ENCODE results near the gene CPLX1. TPM values are rescaled to one million over a fixed set of nuclear protein-coding genes. Genes with fewer than 3 reads are reported as not detected.

Gene CPLX1
- total RNA-seq, 3 donors from 2014 or later = 0.16 to 2.6 (median 1.2) TPM

DNA sequence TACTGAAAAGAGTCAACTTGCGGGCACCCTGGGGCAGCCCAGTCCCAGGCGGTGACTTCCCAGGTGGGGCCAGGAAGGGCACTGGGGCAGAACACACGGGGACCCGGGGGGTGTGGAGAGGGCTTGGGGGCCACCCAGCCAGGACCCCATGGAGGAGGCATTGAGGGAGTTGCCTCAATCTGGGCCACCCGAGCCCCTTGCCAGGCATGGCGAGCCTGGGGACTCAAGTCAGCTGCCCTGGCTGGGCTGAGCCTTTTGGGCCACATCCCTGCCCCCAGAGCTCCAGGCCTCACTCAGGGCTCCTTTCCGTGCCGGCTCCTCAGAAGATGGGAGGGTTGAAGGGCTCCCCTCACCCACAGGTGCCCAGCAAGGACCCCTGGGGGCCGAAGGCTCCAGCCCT, 6.6 kb upstream of the CPLX1 start:
- intact Hi-C loops (cut with DNase I; ENCODE audit: low total_unique reads) = no loop called here
- H3K27me3 ChIP-seq = peaks cover 0 to 25% of the 10 kb centered on the region in 2 donors
- DNase-seq (ENCODE audit: low spot score in 2 of 2) = no peak
- TF ChIP-seq POLR2AphosphoS5 (IDR thresholded peaks at IDR 0.05) = no peak
- TF ChIP-seq POLR2A (IDR thresholded peaks at IDR 0.05) = no peak
- TF ChIP-seq, protein P1, sequence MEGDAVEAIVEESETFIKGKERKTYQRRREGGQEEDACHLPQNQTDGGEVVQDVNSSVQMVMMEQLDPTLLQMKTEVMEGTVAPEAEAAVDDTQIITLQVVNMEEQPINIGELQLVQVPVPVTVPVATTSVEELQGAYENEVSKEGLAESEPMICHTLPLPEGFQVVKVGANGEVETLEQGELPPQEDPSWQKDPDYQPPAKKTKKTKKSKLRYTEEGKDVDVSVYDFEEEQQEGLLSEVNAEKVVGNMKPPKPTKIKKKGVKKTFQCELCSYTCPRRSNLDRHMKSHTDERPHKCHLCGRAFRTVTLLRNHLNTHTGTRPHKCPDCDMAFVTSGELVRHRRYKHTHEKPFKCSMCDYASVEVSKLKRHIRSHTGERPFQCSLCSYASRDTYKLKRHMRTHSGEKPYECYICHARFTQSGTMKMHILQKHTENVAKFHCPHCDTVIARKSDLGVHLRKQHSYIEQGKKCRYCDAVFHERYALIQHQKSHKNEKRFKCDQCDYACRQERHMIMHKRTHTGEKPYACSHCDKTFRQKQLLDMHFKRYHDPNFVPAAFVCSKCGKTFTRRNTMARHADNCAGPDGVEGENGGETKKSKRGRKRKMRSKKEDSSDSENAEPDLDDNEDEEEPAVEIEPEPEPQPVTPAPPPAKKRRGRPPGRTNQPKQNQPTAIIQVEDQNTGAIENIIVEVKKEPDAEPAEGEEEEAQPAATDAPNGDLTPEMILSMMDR (IDR thresholded peaks at IDR 0.05) = no peak
- H3K4me1 ChIP-seq = no peaks in the 10 kb centered on the region
- peaks cover 26 to 39% of the 10 kb centered on the region in 2 donors for H3K9me3 ChIP-seq
- no peaks in the 10 kb centered on the region for H3K36me3 ChIP-seq
- no peak overlapping the region for H3K4me3 ChIP-seq
- H3K27ac ChIP-seq = no peak overlapping the region

DNA sequence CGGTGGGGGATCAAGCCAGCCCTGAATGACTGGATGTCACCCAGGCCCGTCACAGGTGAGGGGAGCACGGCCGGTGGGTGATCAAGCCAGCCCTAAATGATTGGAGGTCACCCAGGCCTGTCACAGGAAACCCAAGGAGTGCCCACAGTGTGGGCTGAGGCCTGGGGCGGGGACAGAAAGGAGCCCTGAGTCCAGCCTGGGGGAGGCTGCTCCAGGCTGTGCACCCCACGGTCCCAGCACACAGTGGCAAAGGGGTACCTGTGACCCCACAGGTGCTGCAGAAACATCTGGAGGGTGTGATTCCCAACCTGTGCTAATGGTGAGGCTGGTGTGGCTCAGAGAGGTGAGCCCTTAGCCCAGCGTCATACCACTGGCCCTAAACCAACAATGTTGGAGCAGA, 6.2 kb upstream of the CPLX1 start:
- no peak overlapping the region for H3K27ac ChIP-seq
- peaks cover 0 to 29% of the 10 kb centered on the region in 2 donors for H3K27me3 ChIP-seq
- peaks cover 21 to 35% of the 10 kb centered on the region in 2 donors for H3K9me3 ChIP-seq
- no peaks in the 10 kb centered on the region for H3K36me3 ChIP-seq
- TF ChIP-seq POLR2A (IDR thresholded peaks at IDR 0.05) = no peak
- TF ChIP-seq, protein P1 (IDR thresholded peaks at IDR 0.05) = no peak
- no peak for TF ChIP-seq POLR2AphosphoS5 (IDR thresholded peaks at IDR 0.05)
- no peak for DNase-seq (ENCODE audit: low spot score in 2 of 2)
- no peaks in the 10 kb centered on the region for H3K4me1 ChIP-seq
- intact Hi-C loops (cut with DNase I; ENCODE audit: low total_unique reads) = no loop called here
- no peak overlapping the region for H3K4me3 ChIP-seq

DNA sequence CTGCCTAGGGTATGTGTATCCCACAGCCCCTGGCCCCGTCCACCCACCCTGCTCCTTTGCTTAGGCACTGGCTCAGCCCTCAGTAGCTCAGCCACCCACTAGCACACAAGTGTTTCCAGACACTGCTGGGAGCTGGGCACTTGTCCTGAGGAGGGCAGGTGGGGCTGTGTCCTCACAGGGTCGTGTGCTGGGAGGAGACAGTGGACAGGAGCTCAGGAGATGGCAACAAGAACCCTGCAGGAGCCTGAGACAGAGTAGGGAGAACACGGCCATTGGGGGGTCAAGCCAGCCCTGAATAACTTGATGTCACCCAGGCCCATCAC, 5.5 kb upstream of the CPLX1 start:
- Histone ChIP-seq H3K36me3 (no peaks in the 10 kb centered on the region), H3K27ac (no peak overlapping the region), H3K4me1 (peaks cover 4 to 5% of the 10 kb centered on the region in 2 donors), H3K9me3 (peaks cover 15 to 28% of the 10 kb centered on the region in 2 donors), H3K27me3 (peaks cover 5 to 36% of the 10 kb centered on the region in 2 donors), H3K4me3 (no peak overlapping the region)
- DNase-seq (ENCODE audit: low spot score in 2 of 2) = no peak
- TF ChIP-seq POLR2A (IDR thresholded peaks at IDR 0.05) = no peak
- no peak for TF ChIP-seq POLR2AphosphoS5 (IDR thresholded peaks at IDR 0.05)
- TF ChIP-seq, protein P1 (IDR thresholded peaks at IDR 0.05) = no peak
- intact Hi-C loops (cut with DNase I; ENCODE audit: low total_unique reads) = no loop called here

DNA sequence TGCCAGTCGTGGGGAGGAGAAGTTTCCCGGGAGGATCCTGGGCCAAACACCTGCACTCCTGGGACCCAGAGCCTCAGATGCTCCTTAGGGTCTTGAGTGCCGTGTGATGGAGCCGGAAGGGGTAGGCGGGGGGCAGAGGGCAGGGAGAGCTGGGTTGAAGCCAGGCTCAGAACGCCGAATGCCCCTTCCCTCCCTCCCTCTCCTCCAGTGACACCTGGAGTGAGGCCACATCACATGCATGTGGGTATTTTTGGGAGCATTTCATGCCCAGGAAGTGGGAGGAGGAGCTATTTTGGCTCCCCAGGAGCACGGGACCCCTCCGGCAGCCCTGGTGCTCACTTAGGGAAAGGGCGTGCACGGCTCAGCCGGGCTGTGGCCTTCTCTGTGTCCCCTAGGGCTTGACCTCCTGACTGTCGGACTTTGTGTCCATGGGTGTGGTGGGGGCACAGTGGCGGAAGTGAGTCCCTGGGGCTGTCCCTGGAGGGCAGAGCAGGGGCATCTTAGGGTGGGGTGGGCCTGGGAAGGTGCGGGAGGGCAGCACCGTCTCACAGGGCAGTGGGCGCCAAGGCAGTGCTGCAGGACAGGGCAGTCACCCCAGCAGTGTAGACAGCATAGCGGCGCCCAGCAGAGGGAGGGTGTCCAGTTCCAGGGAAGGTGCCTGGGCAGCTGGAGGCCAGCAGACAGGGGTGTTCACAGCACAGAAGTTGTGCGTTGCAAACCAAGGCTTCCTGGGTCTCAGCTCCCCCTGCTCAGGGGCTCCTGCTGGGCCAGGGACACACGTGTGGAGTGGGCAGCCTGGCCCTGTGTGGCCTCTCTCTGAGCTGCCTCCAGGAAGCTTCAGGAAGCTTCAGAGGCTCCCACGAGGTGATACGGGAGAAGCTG, 4.9 kb upstream of the CPLX1 start:
- peaks cover 6 to 37% of the 10 kb centered on the region in 2 donors for H3K27me3 ChIP-seq
- intact Hi-C loops (cut with DNase I; ENCODE audit: low total_unique reads) = no loop called here
- no peak overlapping the region for H3K27ac ChIP-seq
- peaks cover 11 to 22% of the 10 kb centered on the region in 2 donors for H3K9me3 ChIP-seq
- TF ChIP-seq, protein P1 (IDR thresholded peaks at IDR 0.05) = no peak
- no peak for TF ChIP-seq POLR2AphosphoS5 (IDR thresholded peaks at IDR 0.05)
- TF ChIP-seq POLR2A (IDR thresholded peaks at IDR 0.05) = no peak
- no peak overlapping the region for H3K4me3 ChIP-seq
- no peak for DNase-seq (ENCODE audit: low spot score in 2 of 2)
- no peaks in the 10 kb centered on the region for H3K36me3 ChIP-seq
- peaks cover 4 to 6% of the 10 kb centered on the region in 2 donors for H3K4me1 ChIP-seq
